Brain pericyte (primary cell): ENCODE results near the gene LPP.

Experiments
- DNase-seq: peaks from one replicate; pipeline ENCODE4 v3.0.0-alpha.2; 2012; ENCODE audit warnings: low read depth, low spot score

LPP gene

DNA sequence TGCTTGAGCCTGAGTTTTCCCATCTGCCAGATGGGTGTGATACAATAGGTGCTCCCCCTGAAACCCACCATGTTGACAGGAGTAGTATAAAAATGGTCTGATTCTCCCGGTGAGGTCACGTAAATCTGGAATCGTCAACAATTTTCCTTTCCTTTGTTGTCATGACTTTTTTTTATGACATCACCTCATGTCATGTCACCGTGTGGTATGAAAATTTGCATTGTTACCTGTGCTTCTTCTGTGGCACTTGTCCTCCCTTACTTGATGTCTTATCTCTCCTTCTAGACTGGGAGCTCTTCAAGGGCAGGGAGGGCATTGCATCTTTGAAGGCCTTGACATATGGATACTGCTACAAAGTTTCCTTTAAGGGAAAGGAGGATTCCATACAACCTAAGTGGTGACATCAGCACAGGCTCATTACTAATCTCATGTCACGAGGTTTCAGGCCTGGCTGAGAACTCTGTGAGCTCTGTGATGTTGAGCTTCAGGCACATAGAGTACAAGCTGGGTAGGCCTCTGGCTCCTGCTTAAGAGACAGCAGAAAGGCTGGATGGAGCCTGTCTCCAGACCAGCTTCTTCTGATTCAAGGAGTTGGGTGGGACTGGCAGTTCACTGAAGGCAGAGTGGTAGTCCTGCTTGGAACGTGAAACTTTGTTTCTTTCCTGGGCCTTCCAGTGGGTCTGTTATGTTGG, 66.3 kb downstream of the LPP start:
- DNase-seq: no peak

DNA sequence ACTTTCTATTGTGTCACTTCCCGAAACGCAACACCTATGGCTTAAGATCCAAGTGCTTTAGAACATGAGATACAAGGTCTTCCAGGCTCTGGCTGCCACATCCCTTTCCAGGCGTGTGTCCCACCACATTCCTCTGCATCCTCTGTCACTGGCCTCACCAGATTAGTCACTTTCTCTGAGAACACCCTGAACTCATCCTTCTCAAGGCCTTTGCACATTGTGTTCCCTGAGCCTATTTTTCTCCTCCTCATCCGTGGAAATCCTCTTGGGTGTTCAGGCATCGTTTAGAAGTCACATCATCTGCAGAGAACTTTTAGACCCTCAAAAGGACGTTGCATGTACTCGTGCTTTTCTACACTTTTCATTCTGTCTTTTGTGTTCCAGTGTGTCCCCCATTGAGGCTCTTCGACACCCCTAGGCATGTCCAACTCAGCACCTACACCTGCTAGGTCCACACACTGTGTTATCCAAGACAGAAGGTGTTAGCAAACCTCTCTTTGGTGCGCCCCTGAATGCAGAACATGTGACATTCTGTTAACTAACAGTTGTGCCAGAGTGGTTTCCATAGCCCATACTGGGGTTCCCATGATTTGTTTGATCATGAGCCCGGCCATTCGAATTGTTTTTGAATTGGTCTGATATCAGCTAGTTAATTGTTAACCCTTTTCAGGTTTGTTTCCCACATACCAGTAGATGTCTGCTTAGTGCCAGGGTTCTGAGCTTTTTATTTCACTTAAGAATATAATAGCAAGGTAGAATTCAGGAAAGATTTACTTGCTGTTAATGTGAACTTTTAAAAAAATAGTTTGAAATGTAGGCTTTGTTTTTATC, 67.2 kb downstream of the LPP start:
- no peak for DNase-seq

DNA sequence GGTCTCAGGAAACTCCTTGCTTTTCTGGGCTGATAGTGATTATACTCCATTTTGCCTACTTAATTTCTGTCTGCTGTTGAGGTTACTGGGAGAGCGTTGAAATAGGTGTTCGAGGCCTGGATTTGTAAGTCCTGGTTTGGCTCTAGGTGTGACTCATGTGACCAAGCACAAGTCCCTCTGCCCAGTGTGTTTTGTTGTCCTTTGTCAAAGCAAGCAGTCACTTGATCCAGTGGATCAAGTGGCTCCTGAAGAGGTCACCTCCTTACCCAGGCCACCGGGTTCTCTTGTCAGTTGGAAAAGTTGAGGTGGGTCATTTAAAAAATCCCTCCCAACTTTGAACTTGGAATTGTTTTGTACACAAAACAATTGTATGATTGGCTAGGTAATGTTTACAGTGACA, 70.0 kb downstream of the LPP start:
- DNase-seq: no peak

DNA sequence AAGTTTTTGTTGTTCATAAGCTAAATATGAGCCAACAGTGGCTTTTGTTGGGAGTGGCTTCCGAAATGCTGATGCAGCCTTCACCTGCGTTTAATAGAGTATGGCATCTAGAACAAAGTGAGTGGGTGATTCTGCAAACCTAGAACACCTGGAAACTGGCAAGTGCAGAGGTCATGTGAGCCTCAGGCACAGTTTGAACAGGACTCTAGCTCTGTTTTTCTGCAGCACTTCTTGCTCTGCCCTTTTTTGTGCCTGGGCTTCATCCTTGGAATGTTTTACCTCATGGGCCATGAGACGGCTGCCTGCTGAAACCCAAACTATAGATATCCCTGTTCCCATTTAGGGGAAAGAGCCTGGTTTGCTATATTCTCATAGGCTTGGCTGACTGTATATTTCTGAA, 73.5 kb downstream of the LPP start:
- DNase-seq: no peak

DNA sequence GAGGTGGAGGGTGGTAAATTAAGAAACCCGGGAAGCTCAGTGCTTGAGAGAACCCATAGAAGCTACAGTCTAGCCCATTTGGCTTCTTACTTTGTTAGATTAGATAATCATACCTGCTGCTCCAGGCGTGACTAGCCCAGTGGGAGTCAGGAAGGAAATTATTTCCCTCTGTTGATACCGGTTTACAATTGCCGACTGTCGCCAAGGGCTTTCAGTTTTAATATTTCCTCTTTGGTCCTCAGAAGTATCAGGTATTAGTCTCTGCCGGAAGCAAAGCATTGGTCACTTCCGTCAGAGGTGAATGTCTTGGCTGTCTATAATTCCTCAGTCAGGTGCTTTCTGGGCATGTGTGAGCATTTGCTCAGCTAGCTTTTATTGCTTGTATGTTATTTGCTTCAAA, 75.2 kb downstream of the LPP start:
- no peak for DNase-seq

DNA sequence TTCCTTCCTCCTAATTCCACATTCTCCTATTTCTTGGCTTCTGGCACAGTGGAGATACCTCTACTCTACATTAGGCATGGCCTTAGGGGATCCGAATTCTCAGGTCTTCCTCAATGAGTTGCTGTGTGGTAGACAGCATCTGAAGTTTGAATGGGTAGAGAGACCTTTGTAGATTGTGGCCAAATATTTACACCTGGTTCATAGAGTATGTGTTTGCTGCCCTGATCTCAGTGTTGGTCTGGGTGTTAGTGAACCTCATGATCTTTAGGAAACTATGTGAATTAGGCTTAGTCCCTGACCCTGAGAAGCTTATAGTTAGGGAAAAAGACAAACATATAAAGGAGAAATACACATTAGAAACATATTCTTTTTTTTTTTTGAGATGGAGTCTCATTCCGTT, 75.8 kb downstream of the LPP start:
- DNase-seq: no peak

DNA sequence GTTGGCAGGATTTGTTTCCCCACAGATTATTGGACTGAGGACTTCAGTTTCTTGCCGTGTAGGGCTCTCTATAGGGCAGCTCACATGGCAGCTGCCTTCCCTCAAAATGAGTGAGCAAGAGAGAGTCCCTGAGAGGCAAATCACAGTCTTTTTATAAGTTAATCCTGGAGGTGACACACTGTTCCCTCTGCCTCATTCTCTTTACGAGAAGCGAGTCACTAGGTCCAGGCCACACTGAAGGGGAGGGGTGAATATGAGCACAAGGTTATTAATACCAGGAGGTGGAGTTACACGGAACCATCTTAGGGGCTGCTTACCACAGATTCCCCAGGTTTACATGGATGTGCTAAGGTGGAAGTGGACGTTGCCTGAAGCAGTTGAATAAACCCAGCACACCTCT, 77.0 kb downstream of the LPP start:
- no peak for DNase-seq

DNA sequence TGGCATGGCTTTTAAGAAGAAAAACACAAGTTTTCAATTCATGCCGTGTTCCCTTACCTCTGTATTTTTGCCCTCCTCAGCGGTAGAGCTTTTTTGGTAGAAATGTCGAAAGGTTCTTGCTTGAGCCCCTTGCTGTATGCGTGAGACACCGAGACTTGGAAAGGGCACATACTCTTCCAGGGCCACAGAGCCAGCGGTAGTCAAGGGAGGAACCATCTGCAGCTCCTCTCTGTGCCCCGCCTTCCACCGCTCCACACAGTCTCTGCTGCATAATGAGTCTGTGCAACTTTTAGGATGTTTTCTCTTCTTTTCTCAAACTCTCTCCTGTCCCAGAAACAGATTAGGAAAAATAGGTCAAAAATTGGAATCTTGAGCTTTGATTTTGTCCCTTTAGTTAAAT, 77.5 kb downstream of the LPP start:
- no peak for DNase-seq

DNA sequence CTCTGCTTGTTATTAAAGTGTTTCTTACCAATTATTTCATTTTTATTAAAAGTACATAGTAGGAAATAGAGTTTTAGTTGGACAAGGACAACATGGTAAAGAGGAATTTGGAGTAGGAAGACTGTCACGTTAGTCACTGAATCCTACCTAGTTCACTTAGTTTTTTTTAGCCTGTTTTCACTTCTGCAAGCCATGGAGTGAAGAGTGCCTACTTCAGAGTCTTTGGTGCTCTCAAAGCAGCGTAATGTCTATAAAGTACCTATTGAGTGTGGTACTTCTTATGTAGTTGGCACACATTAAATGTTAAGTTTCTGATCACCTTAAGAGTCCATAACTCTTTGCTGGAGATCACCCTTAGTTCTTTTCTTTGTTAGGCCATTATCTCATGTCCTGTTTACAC, 78.7 kb downstream of the LPP start:
- DNase-seq: no peak

DNA sequence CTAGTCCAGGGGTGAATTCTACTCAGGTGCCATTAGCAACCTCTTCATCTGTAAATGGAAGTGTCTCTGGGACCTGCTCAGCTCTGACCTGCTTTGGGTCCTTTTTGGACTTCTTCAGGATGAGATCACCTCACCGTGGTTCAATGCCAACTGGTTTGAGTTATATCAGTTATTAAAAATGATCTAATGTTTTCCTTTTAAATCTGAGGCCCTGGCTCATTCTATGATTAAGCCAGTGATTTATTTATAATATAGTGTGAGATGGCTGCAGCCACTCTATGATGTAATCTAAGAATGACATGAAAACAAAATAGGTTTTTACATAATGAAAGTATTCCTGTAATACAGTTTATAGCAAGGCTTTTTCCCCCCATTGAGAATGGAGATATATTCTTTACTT, 79.4 kb downstream of the LPP start:
- DNase-seq: no peak

DNA sequence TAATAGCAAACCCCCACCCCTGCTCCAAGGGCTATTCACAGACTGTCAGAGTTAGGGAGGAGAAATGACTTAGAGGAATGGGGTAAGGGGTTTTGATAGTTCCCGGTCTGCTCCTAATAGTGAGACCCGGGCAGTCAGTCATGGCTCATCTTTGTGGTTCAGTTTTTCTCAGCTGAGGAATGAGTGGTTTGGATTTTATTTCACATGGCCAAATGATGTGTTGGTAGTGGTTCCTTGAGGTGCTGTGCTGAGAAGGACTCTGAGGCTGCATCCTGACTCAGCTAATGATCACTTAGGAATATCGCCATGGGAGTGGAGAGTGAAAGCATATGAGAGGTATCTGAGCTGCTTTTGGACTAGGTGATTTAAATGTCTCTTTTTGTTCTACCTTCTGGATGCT, 80.2 kb downstream of the LPP start:
- DNase-seq: no peak

DNA sequence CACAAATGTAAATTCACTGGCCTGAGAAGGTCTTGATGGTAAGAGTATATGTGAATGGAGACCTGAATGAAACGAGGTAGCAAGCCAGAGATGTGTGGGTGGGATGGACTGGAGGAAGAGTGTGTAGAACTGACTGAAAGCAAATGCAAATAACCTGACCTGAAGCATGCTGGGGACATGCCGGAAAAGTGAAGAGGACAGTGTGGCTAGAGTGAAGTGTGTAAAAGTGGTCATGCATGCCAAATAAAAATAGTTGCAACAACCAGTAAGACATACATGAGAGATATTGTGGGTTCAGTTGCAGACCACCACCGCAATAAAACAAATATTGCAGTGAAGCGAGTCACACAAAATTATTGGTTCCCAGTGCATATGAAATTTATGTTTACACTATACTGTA, 82.3 kb downstream of the LPP start:
- DNase-seq: no peak

DNA sequence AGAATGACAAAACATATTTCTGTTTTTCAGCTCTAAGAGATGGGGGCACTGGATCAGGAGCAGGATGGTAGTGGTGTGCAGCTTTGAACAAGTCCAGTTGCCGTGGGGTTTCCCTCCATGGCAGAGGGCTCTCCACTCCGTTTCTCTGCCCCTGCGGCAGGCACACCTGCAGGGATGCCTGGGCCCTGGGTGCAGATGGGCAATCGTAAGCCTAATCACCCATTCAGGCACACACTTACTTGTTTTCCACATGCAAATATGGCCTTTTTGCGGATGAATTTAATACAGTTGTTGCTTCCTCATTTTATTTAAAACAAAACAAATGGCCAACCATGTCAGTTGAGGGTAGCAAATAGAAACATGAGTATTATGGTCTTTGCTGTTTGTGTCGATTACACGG, 85.1 kb downstream of the LPP start:
- DNase-seq: no peak

DNA sequence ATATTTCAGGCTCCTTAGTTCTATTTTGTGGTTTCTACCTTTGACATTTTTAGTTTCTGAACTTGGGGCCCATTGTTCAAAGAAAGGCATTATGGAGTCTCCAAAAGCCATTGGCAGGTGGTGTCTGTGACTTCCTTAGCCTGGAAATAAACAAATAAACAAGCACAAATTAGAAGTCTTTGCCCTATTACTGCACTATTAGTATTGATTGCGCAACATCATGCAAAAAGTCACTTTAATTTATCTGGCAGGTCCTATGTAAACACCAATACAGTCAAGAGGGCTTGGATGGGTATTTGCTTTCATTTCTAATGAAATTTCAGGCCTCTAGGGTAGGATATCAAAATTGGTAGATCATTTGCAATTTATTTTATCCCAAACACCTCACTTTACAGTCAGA, 85.6 kb downstream of the LPP start:
- no peak for DNase-seq

DNA sequence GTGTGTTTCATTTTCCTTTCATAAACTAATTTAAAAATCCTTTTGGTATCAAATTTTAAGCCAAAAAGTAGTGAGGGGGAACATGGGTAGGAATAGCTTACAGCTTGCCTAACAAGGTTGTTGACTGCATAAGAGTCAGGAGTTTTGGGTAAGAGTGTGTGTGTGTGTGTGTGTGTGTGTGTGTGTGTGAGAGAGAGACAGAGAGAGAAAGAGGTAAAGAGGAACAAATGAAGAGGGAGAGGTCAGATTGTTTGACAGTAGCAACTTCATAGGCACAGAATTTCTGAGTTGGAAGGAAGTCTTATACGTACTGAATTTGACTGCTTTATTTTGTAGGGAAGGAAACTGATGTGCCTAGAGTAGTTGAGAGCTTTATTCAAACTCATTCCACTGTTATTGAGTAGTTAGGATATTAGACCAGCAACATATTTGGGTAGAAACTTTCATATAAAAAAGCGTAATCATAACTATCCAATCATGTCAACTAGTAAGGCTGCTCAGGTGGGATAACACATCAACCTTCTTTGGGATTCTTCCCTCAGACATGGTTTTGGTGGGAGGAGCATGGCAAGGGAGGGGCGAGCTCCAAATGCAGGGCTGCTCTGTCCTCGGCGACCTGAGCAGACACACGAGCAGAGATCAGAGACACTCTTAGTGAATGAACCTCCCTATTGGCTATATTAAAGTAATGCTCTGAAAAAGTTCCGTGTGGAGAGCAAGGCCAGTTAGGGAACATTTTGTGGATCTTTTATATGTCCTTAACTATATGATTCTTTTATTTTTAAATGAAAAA, 86.4 kb downstream of the LPP start:
- DNase-seq: no peak

DNA sequence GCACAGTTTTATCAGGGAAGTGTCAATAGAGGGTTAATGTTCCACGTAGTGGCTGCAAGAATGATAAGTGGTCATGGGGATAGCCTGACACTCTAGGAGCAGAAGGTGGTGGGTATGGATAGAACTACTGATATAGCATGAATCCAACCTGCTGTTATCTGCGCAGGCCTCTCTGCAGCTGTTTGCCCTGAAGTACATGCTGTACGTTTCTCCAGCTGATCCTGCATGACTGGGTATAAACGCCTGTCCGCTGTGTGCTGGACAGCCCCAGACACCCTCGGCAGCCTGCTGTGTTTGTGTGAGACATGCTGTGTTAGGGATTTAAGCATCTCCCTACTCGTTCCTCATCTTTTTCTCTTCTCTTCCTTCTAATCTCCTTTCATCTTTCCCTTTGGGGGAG, 87.1 kb downstream of the LPP start:
- peak; percentile 55 for DNase-seq

DNA sequence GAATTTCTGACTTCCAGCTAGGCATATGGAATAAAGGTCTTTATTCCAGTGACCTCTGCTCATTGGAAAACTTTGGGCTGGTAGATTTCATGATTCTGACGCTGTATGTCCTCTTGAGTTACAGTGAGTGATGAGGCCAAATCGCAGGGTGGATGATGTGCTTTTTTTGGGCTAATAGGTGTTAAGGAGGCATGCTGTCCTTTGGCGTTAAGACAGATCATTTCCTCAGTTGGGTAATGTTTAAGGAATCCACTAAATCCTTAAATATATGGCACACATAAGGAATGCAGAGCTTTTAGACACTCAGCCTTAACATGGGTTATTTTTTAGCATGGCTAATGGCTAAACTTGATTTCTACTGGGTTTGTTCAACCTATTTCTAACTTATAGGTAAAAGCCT, 87.9 kb downstream of the LPP start:
- DNase-seq: no peak

DNA sequence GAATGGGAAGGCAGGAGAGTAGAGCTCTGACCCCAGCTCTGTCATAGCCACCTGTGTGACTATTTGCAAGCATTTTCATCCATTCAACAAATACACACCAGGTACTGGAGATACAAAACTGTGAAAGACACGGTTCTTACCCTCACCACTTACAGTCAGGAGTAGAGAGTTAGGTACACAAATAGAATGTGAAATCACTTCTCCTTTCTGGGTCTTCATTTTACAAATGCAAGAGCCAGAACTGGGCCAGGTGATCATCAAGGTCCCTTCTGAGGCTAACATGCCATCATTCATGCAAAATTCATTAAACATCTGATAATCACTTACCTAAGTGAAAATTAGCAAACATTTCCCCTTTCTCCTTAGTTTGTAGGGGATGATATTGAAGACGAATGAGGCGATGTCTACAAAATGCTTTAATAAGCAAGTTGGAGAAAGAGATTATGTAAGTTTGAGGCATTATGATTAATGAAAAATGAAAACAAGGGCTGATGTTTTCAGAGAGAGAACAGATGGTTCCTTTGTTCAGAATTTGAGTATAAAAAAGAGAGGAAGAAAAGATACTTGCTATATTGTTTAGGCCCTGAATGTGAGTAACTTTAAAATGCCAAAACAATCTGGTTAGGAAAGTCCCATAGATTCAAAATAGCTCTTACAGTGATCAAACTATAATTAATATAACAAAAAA, 88.6 kb downstream of the LPP start:
- no peak for DNase-seq

DNA sequence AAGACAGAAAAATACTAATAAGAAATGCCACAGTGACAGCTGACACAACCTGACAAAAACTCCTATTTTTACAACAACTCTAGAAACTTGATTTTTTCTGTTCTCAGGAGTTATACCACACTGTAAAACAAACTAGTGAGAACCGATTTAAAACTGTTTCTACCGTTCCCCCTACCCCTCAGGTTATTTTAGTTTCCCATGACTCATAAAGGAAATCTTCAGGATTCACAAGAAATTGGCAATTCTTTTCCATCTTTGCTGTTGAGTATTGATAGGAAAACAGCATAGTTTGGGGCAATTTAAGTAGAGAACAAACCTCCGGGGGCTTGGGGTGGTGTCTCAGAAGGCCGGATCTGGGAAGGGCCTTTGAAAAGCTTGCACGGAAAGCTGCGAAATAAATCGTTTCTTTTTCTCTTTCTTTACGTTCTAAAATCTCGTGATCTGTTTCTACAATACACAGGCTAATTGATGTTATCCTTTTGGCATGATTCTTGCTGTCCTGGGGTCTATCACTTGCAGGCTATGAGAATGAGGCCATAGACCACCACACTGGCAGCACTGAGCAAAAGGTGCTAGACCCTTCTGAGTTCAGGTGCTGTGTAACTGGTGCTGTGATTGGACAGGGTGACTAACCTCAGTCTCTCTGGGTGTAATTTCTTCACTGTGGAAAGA, 89.3 kb downstream of the LPP start:
- DNase-seq: no peak

DNA sequence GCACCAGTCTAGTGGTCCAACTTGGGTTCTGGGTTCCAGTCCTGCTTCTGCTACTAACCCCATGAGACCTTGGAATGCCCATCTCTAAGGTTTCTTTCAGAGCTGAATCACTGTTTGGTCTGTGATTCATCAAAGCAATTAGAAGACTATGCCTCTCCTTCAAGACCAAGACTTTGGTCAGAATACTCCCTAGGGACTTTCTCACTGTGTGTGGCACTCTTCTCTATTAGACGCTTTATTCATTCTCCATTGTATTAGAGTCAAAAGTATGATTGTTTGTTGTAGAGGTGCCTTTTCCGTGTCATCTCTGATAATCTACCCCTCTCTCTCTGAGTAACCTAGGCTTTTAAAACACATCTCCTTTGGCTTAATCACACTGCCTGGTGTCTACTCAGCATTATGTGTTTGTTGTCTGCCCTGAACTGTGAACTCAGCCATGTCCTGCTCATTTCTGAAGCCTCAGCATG, 90.5 kb downstream of the LPP start:
- no peak for DNase-seq

DNA sequence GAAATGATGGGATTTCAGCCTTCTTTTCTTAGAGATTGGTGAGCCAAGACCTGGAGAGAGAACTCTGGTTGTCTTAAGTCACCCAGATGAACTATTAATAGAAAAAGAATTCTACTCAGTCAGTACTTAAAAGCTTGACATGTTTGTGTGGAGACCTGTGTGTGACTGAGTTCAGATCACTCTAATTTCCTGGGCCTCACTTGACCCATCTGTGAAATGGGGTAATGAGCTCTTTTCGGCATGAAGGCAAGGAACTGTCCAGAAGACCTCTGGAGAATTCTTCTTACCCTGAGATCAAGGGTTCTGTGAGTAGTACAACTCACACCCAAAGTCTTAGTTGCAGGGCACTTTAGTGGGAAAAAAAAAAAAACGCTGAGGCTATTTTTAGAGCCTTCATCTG, 92.9 kb downstream of the LPP start:
- DNase-seq: no peak
